CD4-positive, alpha-beta memory T cell (primary cell): ENCODE data around the gene PAK1. TPM values are rescaled to one million over a fixed set of nuclear protein-coding genes. Genes with fewer than 3 reads are reported as not detected.

ENCODE experiments used
- CTCF ChIA-PET: fragments of 350-600 bp; sonication (Branson Sonifier 250); formaldehyde crosslinking; loops from one replicate; lab custom pipeline; 2021; ENCODE audit warnings: inconsistent platforms; ENCODE audit not compliant: partially characterized antibody; lab: Charles Lee
- POLR2A ChIA-PET: fragments of 350-600 bp; sonication (Branson Sonifier 250); formaldehyde crosslinking; loops from one replicate; lab custom pipeline; 2021; ENCODE audit not compliant: partially characterized antibody; lab: Charles Lee
- DNase-seq, 5 donors: peaks; one replicate each; pipeline versions ENCODE4 v3.0.0 to v3.0.0-alpha.2; 2020 to 2022; ENCODE audit warnings: mixed read lengths in 1 of 5
- H3K27ac ChIP-seq: one replicate; pipeline ENCODE4 v1.7.0; 2013; ENCODE audit warnings: low read depth, low read length
- H3K27me3 ChIP-seq: 2 replicates; pipeline ENCODE4 v1.7.0; 2013; ENCODE audit warnings: mild to moderate bottlenecking, low read length, moderate library complexity; ENCODE audit not compliant: insufficient read depth
- H3K36me3 ChIP-seq: 2 replicates; pipeline ENCODE4 v1.7.0; 2013; ENCODE audit warnings: mild to moderate bottlenecking, low read length, moderate library complexity; ENCODE audit not compliant: insufficient read depth
- H3K4me1 ChIP-seq: 2 replicates; pipeline ENCODE4 v1.7.0; 2013; ENCODE audit warnings: mild to moderate bottlenecking, low read length, moderate library complexity; ENCODE audit not compliant: insufficient read depth
- H3K4me3 ChIP-seq, 2 donors: one replicate each; pipeline ENCODE4 v1.7.0; 2013; ENCODE audit warnings: low read length in 2 of 2, mild to moderate bottlenecking in 1 of 2
- H3K9me3 ChIP-seq, 2 donors: one replicate each; pipeline ENCODE4 v1.7.0; 2013; ENCODE audit warnings: low read length in 2 of 2, control low read depth in 1 of 2; ENCODE audit not compliant: control insufficient read depth in 1 of 2
- H3K27ac Mint-ChIP-seq, 7 donors: one replicate each; pipeline ENCODE4 v1.8.0; 2020 to 2021; ENCODE audit warnings: mixed read lengths in 7 of 7, mild to moderate bottlenecking in 6 of 7, inconsistent platforms in 3 of 7, moderate library complexity in 3 of 7
- H3K27me3 Mint-ChIP-seq, 2 donors: one replicate each; pipeline ENCODE4 v1.8.0; 2020 to 2021; ENCODE audit warnings: mixed read lengths in 2 of 2
- H3K36me3 Mint-ChIP-seq, 2 donors: one replicate each; pipeline ENCODE4 v1.8.0; 2020 to 2021; ENCODE audit warnings: mixed read lengths in 2 of 2, inconsistent platforms in 1 of 2, mild to moderate bottlenecking in 1 of 2
- H3K4me1 Mint-ChIP-seq, 4 donors: one replicate each; pipeline ENCODE4 v1.8.0; 2020 to 2021; ENCODE audit warnings: mixed read lengths in 4 of 4, mild to moderate bottlenecking in 1 of 4
- H3K4me3 Mint-ChIP-seq, 8 donors: one replicate each; pipeline ENCODE4 v1.8.0; 2020 to 2021; ENCODE audit warnings: mixed read lengths in 8 of 8, mild to moderate bottlenecking in 7 of 8, moderate library complexity in 6 of 8, inconsistent platforms in 3 of 8
- H3K9me3 Mint-ChIP-seq, 8 donors: one replicate each; pipeline ENCODE4 v1.8.0; 2020 to 2021; ENCODE audit warnings: mixed read lengths in 8 of 8, mild to moderate bottlenecking in 5 of 8, inconsistent platforms in 3 of 8, moderate library complexity in 1 of 8
- intact Hi-C: fragments of 100-400 bp; cut with micrococcal nuclease; formaldehyde crosslinking; loops from one replicate; pipeline ENCODE4 v1.15.1; 2023
- polyA plus RNA-seq, 2 donors: library from polyadenylated mRNA; unstranded; fragments of 300-500 nt; fragmentation: Illumina TruSeq; gene quantifications; one replicate each; pipeline ENCODE4 v1.2.3, GENCODE V29; 2021
- total RNA-seq, 2 experiments: library from RNA; stranded (reverse); gene quantifications; one replicate each; pipeline ENCODE4 v1.2.3, GENCODE V29; 2021

Gene PAK1
- total and polyA plus RNA-seq, 4 experiments from 2014 or later = 9.3 to 10.4 (median 9.7) TPM

DNA sequence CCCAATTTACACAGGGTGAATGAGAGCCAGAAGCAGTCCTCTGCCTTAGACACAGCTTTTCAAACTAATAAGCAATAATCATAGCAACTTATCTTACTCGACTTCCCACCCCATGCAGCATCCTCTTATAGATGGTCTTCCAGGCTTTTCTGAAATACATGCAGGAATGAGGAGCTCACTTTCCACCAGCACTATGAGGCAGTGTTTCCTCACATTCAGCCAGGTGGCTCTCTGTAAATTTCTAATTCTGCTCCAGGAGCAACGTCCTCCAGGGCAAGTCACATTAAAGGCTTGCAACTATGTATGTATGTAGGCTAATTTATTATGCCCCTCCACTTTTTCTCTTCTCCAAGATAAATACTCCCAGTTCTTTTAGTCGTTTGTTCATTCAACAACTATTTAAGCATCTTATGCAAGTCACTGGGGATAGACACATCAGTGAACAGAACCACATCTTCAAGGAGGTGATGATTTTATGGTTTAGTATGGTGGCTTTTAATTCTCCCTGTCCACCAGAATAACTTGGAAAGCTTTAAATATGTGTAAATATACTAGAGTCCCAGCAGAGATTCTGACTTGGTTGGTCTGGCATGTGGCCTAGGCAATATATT lies 59.9 kb downstream of the PAK1 start:
- Histone ChIP-seq H3K4me3 (no peak overlapping the region), H3K27ac (no peak overlapping the region), H3K9me3 (no peaks in the 10 kb centered on the region), H3K4me1 (peaks cover 19% of the 10 kb centered on the region), H3K27me3 (no peaks in the 10 kb centered on the region), H3K36me3 (no peaks in the 10 kb centered on the region)
- no peaks in the 10 kb centered on the region for H3K36me3 Mint-ChIP-seq
- no peaks in the 10 kb centered on the region for H3K27me3 Mint-ChIP-seq
- ChIA-PET CTCF (no interaction called here), POLR2A (no interaction called here)
- H3K27ac Mint-ChIP-seq = no peak overlapping the region
- DNase-seq = no peak
- H3K4me3 Mint-ChIP-seq = no peak overlapping the region
- H3K4me1 Mint-ChIP-seq = peaks cover 22 to 30% (median 28%) of the 10 kb centered on the region in 4 donors
- H3K9me3 Mint-ChIP-seq = peaks cover 0 to 2% (median 0%) of the 10 kb centered on the region in 8 donors
- intact Hi-C loops = no loop called here

DNA sequence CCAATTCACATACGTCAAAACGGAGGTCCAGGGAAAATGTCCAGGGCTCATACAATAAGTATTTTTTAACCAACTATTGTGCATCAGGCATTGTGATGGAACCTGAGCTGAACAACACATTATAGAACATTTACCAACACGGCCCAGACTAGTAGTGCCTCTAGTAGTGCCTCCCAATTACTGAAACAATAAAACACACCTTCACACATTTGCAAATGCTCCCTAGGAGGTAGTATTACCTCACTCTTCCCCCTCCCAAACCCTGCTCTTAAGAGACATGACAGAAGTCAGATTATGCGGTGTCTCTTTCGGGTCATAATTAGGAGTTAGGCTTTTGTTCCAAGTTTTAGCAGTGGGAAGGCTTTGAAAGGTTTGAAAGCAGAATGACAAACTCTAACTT lies 61.1 kb downstream of the PAK1 start:
- Mint-ChIP-seq H3K36me3 (no peaks in the 10 kb centered on the region), H3K4me3 (peak overlapping the region in 6 of 8 donors; percentile 40 to 57 (median 48)), H3K27ac (peak overlapping the region in 5 of 7 donors; percentile 3 to 91 (median 55)), H3K4me1 (peaks cover 23 to 33% (median 29%) of the 10 kb centered on the region in 4 donors), H3K27me3 (no peaks in the 10 kb centered on the region), H3K9me3 (peaks cover 0 to 2% (median 0%) of the 10 kb centered on the region in 8 donors)
- POLR2A ChIA-PET = interaction anchor here (1.1 to 1.8 kb wide), 2 partner anchors 14 to 62 kb away, joined by 4 read pairs; partner anchors contain the start of gene PAK1
- no peaks in the 10 kb centered on the region for H3K36me3 ChIP-seq
- CTCF ChIA-PET = interaction anchor here (1.1 kb wide), 1 partner anchor 61 kb away, joined by 3 read pairs; the partner anchor contains the start of gene PAK1
- no peak overlapping the region for H3K27ac ChIP-seq
- H3K4me3 ChIP-seq = no peak overlapping the region
- no peaks in the 10 kb centered on the region for H3K9me3 ChIP-seq
- DNase-seq = no peak
- H3K4me1 ChIP-seq = peaks cover 19% of the 10 kb centered on the region
- intact Hi-C loops = no loop called here
- no peaks in the 10 kb centered on the region for H3K27me3 ChIP-seq

DNA sequence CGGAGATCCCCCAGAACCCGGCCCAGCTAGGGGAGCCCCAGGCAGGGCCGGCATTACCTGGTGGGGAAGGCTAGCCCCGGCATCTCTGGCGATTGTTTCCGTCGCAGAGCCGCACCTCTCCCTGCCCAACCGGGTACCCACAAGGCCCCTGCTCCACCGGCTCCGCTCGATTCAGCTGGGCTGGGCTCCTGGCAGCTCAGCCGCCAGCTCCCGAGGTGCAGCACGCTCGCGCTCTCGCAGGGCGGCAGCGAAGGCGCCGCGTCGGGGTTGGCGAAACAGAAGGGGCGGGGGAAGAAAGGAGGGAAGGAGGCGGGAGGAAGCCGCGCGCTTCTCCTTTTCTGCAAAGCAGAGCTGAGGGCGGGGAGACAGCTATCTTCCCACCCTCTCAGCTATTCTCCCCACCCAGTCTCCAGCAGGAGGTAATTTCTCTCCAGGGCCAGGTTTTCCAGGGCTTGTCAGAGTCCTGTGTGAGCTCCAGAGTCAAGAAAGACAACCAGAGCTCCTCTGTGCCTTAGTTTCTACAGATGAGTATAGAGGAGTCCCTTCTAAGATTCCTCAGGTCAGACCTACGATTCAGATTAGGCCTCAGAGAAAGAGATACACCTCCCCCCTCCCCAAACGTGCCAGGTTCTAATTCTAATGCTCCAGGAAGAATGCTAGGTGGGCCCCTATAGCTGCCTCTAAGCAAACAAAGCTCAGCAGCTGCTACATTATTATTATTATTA lies 62.0 kb downstream of the PAK1 start:
- H3K9me3 ChIP-seq = no peaks in the 10 kb centered on the region
- peaks cover 0 to 2% (median 0%) of the 10 kb centered on the region in 8 donors for H3K9me3 Mint-ChIP-seq
- CTCF ChIA-PET = interaction anchor here (1.0 to 1.4 kb wide), 4 partner anchors 11 to 136 kb away, joined by 3 to 4 read pairs (median 3); partner anchors contain the start of gene PAK1
- intact Hi-C loops = loop anchor here (1.0 to 2.0 kb wide), 2 partner anchors 61 to 136 kb away; no protein-coding TSS in a partner anchor
- peak overlapping the region; percentile 48 for H3K27ac ChIP-seq
- peak; percentile 73 to 78 (median 75) for DNase-seq
- H3K27me3 ChIP-seq = no peaks in the 10 kb centered on the region
- no peaks in the 10 kb centered on the region for H3K27me3 Mint-ChIP-seq
- H3K36me3 Mint-ChIP-seq = no peaks in the 10 kb centered on the region
- peak overlapping the region; percentile 30 to 89 for H3K4me3 ChIP-seq
- H3K4me3 Mint-ChIP-seq = peak overlapping the region; percentile 82 to 97 (median 92)
- peaks cover 23 to 35% (median 29%) of the 10 kb centered on the region in 4 donors for H3K4me1 Mint-ChIP-seq
- peaks cover 19% of the 10 kb centered on the region for H3K4me1 ChIP-seq
- peak overlapping the region; percentile 65 to 93 (median 86) for H3K27ac Mint-ChIP-seq
- no peaks in the 10 kb centered on the region for H3K36me3 ChIP-seq
- POLR2A ChIA-PET = interaction anchor here (1.1 to 1.8 kb wide), 2 partner anchors 13 to 63 kb away, joined by 4 read pairs; partner anchors contain the start of gene PAK1

DNA sequence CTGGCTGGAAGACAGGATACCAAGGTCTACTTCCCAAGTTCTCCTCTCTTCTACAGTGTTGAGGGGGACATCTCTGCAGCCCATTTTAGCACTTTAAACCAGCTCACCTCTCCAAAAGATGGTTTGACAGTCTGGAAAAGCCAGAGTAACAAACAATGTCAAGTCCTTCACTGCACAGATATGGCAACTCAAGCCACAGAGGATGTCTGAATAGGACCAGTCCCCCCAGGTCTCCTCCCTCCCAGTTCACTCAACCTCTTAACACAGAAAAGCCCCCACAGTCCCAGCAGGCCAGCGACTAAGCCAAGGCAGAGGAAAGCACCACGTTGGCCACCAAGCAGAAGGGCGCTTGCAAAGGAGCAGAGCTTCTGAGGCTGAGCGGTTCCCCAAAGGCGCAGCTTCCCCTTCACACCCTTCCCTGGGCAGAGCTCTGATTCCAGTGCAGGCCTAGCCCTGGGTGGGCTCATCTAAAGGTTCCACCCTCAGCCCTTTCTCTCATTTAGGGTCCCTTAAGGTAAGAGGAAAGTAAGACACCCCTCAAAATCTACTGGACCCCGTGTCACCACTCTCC lies 62.7 kb downstream of the PAK1 start:
- peak overlapping the region; percentile 53 to 93 (median 67) for H3K27ac Mint-ChIP-seq
- ChIA-PET POLR2A (interaction anchor here (1.8 kb wide), 1 partner anchor 13 kb away, joined by 4 read pairs; no protein-coding TSS in a partner anchor), CTCF (interaction anchor here (1.0 to 1.4 kb wide), 4 partner anchors 10 to 137 kb away, joined by 3 to 4 read pairs (median 3); no protein-coding TSS in a partner anchor)
- Histone ChIP-seq H3K4me1 (peaks cover 19% of the 10 kb centered on the region), H3K9me3 (no peaks in the 10 kb centered on the region), H3K27me3 (no peaks in the 10 kb centered on the region), H3K4me3 (peak overlapping the region; percentile 30 to 89), H3K27ac (peak overlapping the region; percentile 48), H3K36me3 (no peaks in the 10 kb centered on the region)
- H3K36me3 Mint-ChIP-seq = no peaks in the 10 kb centered on the region
- no peaks in the 10 kb centered on the region for H3K27me3 Mint-ChIP-seq
- H3K4me3 Mint-ChIP-seq = peak overlapping the region; percentile 82 to 97 (median 92)
- H3K4me1 Mint-ChIP-seq = peaks cover 23 to 35% (median 29%) of the 10 kb centered on the region in 4 donors
- intact Hi-C loops = loop anchor here (1.0 to 2.0 kb wide), 2 partner anchors 62 to 137 kb away; no protein-coding TSS in a partner anchor
- H3K9me3 Mint-ChIP-seq = peaks cover 0 to 2% (median 0%) of the 10 kb centered on the region in 8 donors
- DNase-seq = peak in 2 of 5 donors; percentile 4 to 47

DNA sequence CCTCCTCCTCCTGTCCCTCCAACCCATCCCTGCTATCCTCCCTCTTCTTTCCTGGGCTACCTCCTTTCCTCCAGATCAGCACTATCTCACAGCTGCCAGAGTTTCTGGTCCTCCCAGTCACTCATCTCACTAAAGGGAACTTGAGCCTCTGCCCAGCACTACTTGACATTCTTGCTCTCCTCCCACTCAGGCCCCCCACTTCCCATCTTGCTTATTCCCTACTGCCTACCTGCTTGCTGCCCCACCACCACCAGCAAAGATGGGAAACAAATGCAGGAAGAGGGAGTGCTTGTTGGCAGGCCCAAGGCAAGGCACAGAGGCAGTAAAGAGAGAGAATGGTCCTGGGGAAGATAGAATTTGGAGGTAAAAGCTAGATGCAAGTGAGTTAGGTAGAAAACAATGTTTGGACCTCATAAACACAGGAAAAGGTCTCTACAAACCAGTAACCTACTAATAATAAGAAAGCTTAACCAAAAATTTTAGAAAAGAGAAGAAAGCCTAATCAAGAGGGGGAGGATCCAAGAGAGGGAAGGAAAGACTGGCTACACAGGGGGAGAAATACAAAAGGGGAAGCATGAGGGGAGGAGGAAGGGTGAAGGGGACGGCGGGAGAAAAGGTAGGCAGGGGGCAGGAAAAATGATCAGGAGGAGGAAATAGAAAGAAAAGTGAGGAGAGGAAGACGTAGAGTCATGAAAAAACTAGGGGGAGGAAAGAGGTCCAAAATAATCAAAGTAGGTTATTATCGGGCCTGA lies 63.6 kb downstream of the PAK1 start:
- Histone ChIP-seq H3K27me3 (no peaks in the 10 kb centered on the region), H3K4me1 (peaks cover 19% of the 10 kb centered on the region), H3K27ac (no peak overlapping the region), H3K9me3 (no peaks in the 10 kb centered on the region), H3K4me3 (no peak overlapping the region), H3K36me3 (no peaks in the 10 kb centered on the region)
- no peak for DNase-seq
- Mint-ChIP-seq H3K4me1 (peaks cover 23 to 35% (median 29%) of the 10 kb centered on the region in 4 donors), H3K9me3 (peaks cover 0 to 2% (median 0%) of the 10 kb centered on the region in 8 donors), H3K36me3 (no peaks in the 10 kb centered on the region), H3K27me3 (no peaks in the 10 kb centered on the region), H3K4me3 (peak overlapping the region in 7 of 8 donors; percentile 14 to 97 (median 82)), H3K27ac (peak overlapping the region in 4 of 7 donors; percentile 35 to 74 (median 60))
- CTCF ChIA-PET = interaction anchor here (1.0 kb wide), 1 partner anchor 9 kb away, joined by 3 read pairs; no protein-coding TSS in a partner anchor
- POLR2A ChIA-PET = no interaction called here
- intact Hi-C loops = loop anchor here (2.0 kb wide), 1 partner anchor 63 kb away; no protein-coding TSS in a partner anchor

DNA sequence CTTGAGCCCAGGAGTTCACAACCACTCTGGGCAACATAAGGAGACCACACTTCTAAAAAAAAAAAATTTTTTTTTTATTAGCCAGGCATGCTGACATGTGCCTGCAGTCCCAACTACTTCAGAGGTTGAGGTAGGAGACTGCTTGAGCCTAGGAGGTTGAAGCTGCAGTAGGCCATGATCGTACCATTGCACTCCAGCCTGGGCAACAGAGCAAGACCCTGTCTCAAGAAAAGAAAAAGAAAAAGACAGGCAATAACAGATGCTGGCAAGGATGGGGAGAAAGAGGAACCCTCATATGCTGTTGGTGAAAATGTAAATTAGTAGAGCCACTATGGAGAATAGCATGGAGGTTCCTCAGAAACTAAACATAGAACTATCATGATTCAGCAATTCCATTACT lies 64.8 kb downstream of the PAK1 start:
- H3K36me3 Mint-ChIP-seq = no peaks in the 10 kb centered on the region
- Histone ChIP-seq H3K4me3 (no peak overlapping the region), H3K27me3 (no peaks in the 10 kb centered on the region), H3K36me3 (no peaks in the 10 kb centered on the region), H3K27ac (no peak overlapping the region), H3K4me1 (peaks cover 19% of the 10 kb centered on the region), H3K9me3 (no peaks in the 10 kb centered on the region)
- no peak overlapping the region for H3K27ac Mint-ChIP-seq
- intact Hi-C loops = no loop called here
- no peak for DNase-seq
- H3K9me3 Mint-ChIP-seq = peaks cover 0 to 2% (median 0%) of the 10 kb centered on the region in 8 donors
- H3K4me1 Mint-ChIP-seq = peaks cover 23 to 35% (median 29%) of the 10 kb centered on the region in 4 donors
- CTCF ChIA-PET = no interaction called here
- no peak overlapping the region for H3K4me3 Mint-ChIP-seq
- POLR2A ChIA-PET = no interaction called here
- H3K27me3 Mint-ChIP-seq = no peaks in the 10 kb centered on the region
